Liver (tissue), 9 donors: ENCODE data around the gene CCNG1. TPM values are rescaled to one million over a fixed set of nuclear protein-coding genes. Genes with fewer than 3 reads are reported as not detected.
A peak's percentile ranks its signal among the peaks of the same experiment; 100 is the strongest.

ENCODE experiments used
- DNase-seq: peaks from one replicate; pipeline ENCODE4 v3.0.0-alpha.2; 2017; ENCODE audit warnings: low spot score
- H3K27ac ChIP-seq, 2 donors: one replicate each; pipeline ENCODE4 v1.7.0; 2013; ENCODE audit warnings: inconsistent platforms in 2 of 2, low read length in 2 of 2, control low read depth in 1 of 2, low read depth in 1 of 2, mild to moderate bottlenecking in 1 of 2
- H3K27me3 ChIP-seq, 4 donors: one replicate each; pipeline versions ENCODE4 v1.6.1 to v1.7.0; 2013; ENCODE audit warnings: low read length in 3 of 4, inconsistent platforms in 1 of 4, mild to moderate bottlenecking in 1 of 4, moderate library complexity in 1 of 4; ENCODE audit not compliant: control insufficient read depth in 4 of 4, insufficient read depth in 4 of 4
- H3K36me3 ChIP-seq, 4 donors: one replicate each; pipeline versions ENCODE4 v1.6.1 to v1.7.0; 2013; ENCODE audit warnings: low read length in 3 of 4, mild to moderate bottlenecking in 3 of 4, low read depth in 1 of 4, moderate library complexity in 1 of 4; ENCODE audit not compliant: control insufficient read depth in 4 of 4, insufficient read depth in 3 of 4
- H3K4me1 ChIP-seq, 4 donors: one replicate each; pipeline versions ENCODE4 v1.6.1 to v1.7.0; 2013; ENCODE audit warnings: low read length in 3 of 4, mild to moderate bottlenecking in 3 of 4, moderate library complexity in 1 of 4; ENCODE audit not compliant: control insufficient read depth in 4 of 4, insufficient read depth in 4 of 4
- H3K4me3 ChIP-seq, 3 donors: one replicate each; pipeline versions ENCODE4 v1.6.1 to v1.7.0; 2013; ENCODE audit warnings: low read length in 3 of 3, control low read depth in 1 of 3, low read depth in 1 of 3, mild to moderate bottlenecking in 1 of 3
- H3K9ac ChIP-seq, 2 donors: one replicate each; pipeline ENCODE4 v1.7.0; 2013; ENCODE audit warnings: low read length in 2 of 2, mild to moderate bottlenecking in 2 of 2, moderate library complexity in 2 of 2, control low read depth in 1 of 2, low read depth in 1 of 2
- H3K9me3 ChIP-seq, 4 donors: one replicate each; pipeline versions ENCODE4 v1.6.1 to v1.7.0; 2013; ENCODE audit warnings: low read length in 3 of 4; ENCODE audit not compliant: control insufficient read depth in 4 of 4
- ATF3 ChIP-seq: IDR thresholded peaks from 2 replicates; pipeline ENCODE4 v1.6.1; 2016; ENCODE audit warnings: antibody characterized with exemption
- EGR1 ChIP-seq, 2 donors: IDR thresholded peaks; 2 replicates each; pipeline ENCODE4 v1.6.1; 2016 to 2018; ENCODE audit warnings: antibody characterized with exemption in 2 of 2, low read depth in 2 of 2
- FOXA1 ChIP-seq: IDR thresholded peaks from 2 replicates; pipeline ENCODE4 v1.6.1; 2016; ENCODE audit warnings: antibody characterized with exemption
- GABPA ChIP-seq, 2 donors: IDR thresholded peaks in 1 of 2; conservative IDR thresholded peaks in 1 of 2; 2 replicates each; pipeline ENCODE4 v1.6.1; 2016; ENCODE audit warnings: antibody characterized with exemption in 2 of 2, mild to moderate bottlenecking in 1 of 2, moderate library complexity in 1 of 2
- HNF4A ChIP-seq, 2 donors: conservative IDR thresholded peaks; 2 replicates each; pipeline ENCODE4 v1.6.1; 2016; ENCODE audit warnings: antibody characterized with exemption in 2 of 2, mild to moderate bottlenecking in 2 of 2
- HNF4G ChIP-seq: IDR thresholded peaks from 2 replicates; pipeline ENCODE4 v1.6.1; 2016; ENCODE audit warnings: antibody characterized with exemption
- JUND ChIP-seq, 2 donors: IDR thresholded peaks; 2 replicates each; pipeline ENCODE4 v1.6.1; 2016; ENCODE audit warnings: antibody characterized with exemption in 2 of 2
- NR2F2 ChIP-seq: IDR thresholded peaks from 2 replicates; pipeline ENCODE4 v1.6.1; 2016; ENCODE audit warnings: antibody characterized with exemption
- RXRA ChIP-seq, 2 donors: IDR thresholded peaks; 2 replicates each; pipeline ENCODE4 v1.6.1; 2017 to 2018; ENCODE audit warnings: antibody characterized with exemption in 2 of 2, mild to moderate bottlenecking in 1 of 2
- SP1 ChIP-seq: IDR thresholded peaks from 2 replicates; pipeline ENCODE4 v1.6.1; 2018; ENCODE audit warnings: antibody characterized with exemption, mild to moderate bottlenecking
- TAF1 ChIP-seq: conservative IDR thresholded peaks from 2 replicates; pipeline ENCODE4 v1.6.1; 2016; ENCODE audit warnings: antibody characterized with exemption, mild to moderate bottlenecking
- ZBTB33 ChIP-seq: IDR thresholded peaks from 2 replicates; pipeline ENCODE4 v1.6.1; 2016; ENCODE audit warnings: antibody characterized with exemption
- WGBS: extraction: QIAGEN DNeasy Blood & Tissue Kit; methylation state at CpG from one replicate; pipeline ENCODE4 v1.1.7; 2013; 5-methylcytosine and 5-hydroxymethylcytosine counted together
- polyA plus RNA-seq, 2 donors: library from polyadenylated mRNA; stranded (reverse) in 1 of 2; unstranded in 1 of 2; fragments of 200-250 nt in 1 of 2; fragments of >200 nt in 1 of 2; fragmentation: Nextera tagmentation in 1 of 2; extraction: Ambion mirVana in 1 of 2; gene quantifications; one replicate each; pipeline versions ENCODE4 v1.2.1 to v1.2.3, GENCODE V29; 2013 to 2015
- total RNA-seq, 2 donors: library from RNA; depleted of rRNA; stranded (reverse); fragments of >200 nt; gene quantifications; one replicate each; pipeline ENCODE4 v1.2.3, GENCODE V29; 2014
- TF ChIP-seq, protein P1 (sequence below): fragments of 150-350 bp; IDR thresholded peaks from 2 replicates; pipeline ENCODE4 v1.5.1; 2017; ENCODE audit warnings: improper control_type of control experiment, low read depth, low read length; ENCODE audit not compliant: missing input control
- TF ChIP-seq, protein P2 (sequence below): IDR thresholded peaks from 2 replicates; pipeline ENCODE4 v1.6.1; 2016; ENCODE audit warnings: antibody characterized with exemption
- TF ChIP-seq, protein P3 (sequence below): IDR thresholded peaks from 2 replicates; pipeline ENCODE4 v1.6.1; 2016; ENCODE audit warnings: antibody characterized with exemption, mild to moderate bottlenecking
- donor health status: healthy.
- donor health status: healthy.
- donor health status: healthy.
- donor health status: healthy.
- donor health status: healthy.

CCNG1 gene
- total and polyA plus RNA-seq, 4 donors, result 30.9 to 93.7 (median 74.1) TPM

DNA sequence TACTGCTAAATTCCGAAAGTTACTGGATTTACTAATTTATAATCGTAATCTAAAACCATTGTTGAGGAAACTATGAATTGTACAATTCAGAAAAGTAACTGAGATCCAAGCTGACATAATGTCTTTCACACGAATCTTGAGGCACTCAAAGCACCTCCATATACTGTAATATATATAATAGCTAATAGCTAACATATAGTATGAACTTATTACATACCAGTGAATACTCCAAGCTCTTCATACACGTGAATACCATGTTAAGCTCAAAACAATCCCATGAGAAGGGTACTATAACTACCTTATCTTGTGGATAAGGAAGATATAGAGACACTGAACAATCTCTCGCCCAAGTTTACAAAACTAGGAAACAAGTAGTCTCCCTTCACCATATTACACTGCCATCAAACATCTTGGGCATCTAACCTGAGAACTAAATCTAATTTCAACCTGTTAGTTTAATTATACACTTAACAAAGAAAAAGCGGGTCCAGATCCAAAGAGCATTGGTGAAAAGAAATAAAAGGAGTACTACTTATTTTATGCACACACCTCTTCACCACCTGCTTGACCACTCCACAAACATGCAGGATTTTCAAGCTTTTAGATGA is 21.5 kb downstream of the CCNG1 start:
- 36% methylated on average over 6 of the region's 6 CpGs for WGBS
- Histone ChIP-seq H3K4me3 (peak overlapping the region in 2 of 3 donors; percentile 55 to 77), H3K9me3 (no peaks in the 10 kb centered on the region), H3K27ac (peak overlapping the region; percentile 95 to 96), H3K27me3 (no peaks in the 10 kb centered on the region), H3K36me3 (peaks cover 0 to 10% (median 2%) of the 10 kb centered on the region in 4 donors), H3K4me1 (peaks cover 11 to 30% (median 24%) of the 10 kb centered on the region in 4 donors), H3K9ac (peak overlapping the region; percentile 70 to 98)
- no peak for TF ChIP-seq FOXA1
- no peak for TF ChIP-seq TAF1
- TF ChIP-seq EGR1 (IDR thresholded peaks at IDR 0.05; ENCODE audit: low read depth in 2 of 2), result no peak
- TF ChIP-seq RXRA (IDR thresholded peaks at IDR 0.05), result no peak
- no peak for TF ChIP-seq SP1
- TF ChIP-seq GABPA (IDR thresholded peaks at IDR 0.05 in 1 of 2, conservative IDR thresholded peaks at IDR 0.05 in 1 of 2), result no peak
- TF ChIP-seq, protein P1, sequence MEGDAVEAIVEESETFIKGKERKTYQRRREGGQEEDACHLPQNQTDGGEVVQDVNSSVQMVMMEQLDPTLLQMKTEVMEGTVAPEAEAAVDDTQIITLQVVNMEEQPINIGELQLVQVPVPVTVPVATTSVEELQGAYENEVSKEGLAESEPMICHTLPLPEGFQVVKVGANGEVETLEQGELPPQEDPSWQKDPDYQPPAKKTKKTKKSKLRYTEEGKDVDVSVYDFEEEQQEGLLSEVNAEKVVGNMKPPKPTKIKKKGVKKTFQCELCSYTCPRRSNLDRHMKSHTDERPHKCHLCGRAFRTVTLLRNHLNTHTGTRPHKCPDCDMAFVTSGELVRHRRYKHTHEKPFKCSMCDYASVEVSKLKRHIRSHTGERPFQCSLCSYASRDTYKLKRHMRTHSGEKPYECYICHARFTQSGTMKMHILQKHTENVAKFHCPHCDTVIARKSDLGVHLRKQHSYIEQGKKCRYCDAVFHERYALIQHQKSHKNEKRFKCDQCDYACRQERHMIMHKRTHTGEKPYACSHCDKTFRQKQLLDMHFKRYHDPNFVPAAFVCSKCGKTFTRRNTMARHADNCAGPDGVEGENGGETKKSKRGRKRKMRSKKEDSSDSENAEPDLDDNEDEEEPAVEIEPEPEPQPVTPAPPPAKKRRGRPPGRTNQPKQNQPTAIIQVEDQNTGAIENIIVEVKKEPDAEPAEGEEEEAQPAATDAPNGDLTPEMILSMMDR, result no peak
- no peak for DNase-seq

DNA sequence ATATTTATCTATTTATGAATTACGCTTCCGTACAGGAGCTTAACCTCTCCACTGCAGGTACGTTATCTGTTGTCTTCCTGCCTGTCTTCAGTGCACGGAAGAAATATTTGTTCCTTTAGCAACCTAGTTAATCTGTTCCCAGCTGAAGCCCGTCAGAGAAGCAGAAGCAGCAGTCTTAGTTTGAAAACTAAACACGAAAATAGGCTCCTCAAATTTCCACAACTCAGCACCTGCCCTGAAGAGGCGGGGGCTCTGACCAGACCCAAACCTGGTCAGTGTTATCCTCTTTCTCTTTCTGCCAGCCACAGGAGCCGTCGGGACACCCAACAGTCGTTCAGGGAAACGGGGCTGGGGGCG is 22.0 kb downstream of the CCNG1 start:
- DNase-seq, result no peak
- Histone ChIP-seq H3K36me3 (peaks cover 0 to 8% (median 2%) of the 10 kb centered on the region in 4 donors), H3K4me1 (peaks cover 11 to 30% (median 24%) of the 10 kb centered on the region in 4 donors), H3K9me3 (no peaks in the 10 kb centered on the region), H3K9ac (peak overlapping the region; percentile 70 to 98), H3K27me3 (no peaks in the 10 kb centered on the region), H3K4me3 (peak overlapping the region; percentile 55 to 77 (median 61)), H3K27ac (peak overlapping the region; percentile 95 to 96)
- under 1% methylated on average over 12 of the region's 12 CpGs for WGBS
- TF ChIP-seq, protein P1, result no peak
- TF ChIP-seq TAF1, result peak; percentile 34

GRCh38 chr5:163459819-163460561 is 22.6 kb downstream of the CCNG1 start, which contains the start of gene NUDCD2:
Gene NUDCD2, minus strand, starts transcription at chr5:163460102. Its CDS starts 52 bp downstream, at chr5:163460050.
- peak within 1 kb of the TSS; percentile 95 to 96 for H3K27ac ChIP-seq
- no peaks in the 10 kb centered on the region for H3K9me3 ChIP-seq
- no peaks in the 10 kb centered on the region for H3K27me3 ChIP-seq
- H3K36me3 ChIP-seq, result peaks cover 0 to 4% (median 0%) of the 10 kb centered on the region in 4 donors
- H3K4me3 ChIP-seq, result peak within 1 kb of the TSS; percentile 68 to 77 (median 71)
- H3K9ac ChIP-seq, result peak within 1 kb of the TSS; percentile 70 to 98
- DNase-seq, result peak; percentile 93
- peaks cover 11 to 30% (median 24%) of the 10 kb centered on the region in 4 donors for H3K4me1 ChIP-seq
- under 1% methylated on average over 59 of the region's 59 CpGs for WGBS
- TF ChIP-seq, protein P2, sequence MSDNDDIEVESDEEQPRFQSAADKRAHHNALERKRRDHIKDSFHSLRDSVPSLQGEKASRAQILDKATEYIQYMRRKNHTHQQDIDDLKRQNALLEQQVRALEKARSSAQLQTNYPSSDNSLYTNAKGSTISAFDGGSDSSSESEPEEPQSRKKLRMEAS, result peak; percentile 64
- peak; percentile 2 for TF ChIP-seq TAF1
- TF ChIP-seq RXRA (IDR thresholded peaks at IDR 0.05), result peak in 1 of 2 donors; percentile 30
- TF ChIP-seq, protein P3, sequence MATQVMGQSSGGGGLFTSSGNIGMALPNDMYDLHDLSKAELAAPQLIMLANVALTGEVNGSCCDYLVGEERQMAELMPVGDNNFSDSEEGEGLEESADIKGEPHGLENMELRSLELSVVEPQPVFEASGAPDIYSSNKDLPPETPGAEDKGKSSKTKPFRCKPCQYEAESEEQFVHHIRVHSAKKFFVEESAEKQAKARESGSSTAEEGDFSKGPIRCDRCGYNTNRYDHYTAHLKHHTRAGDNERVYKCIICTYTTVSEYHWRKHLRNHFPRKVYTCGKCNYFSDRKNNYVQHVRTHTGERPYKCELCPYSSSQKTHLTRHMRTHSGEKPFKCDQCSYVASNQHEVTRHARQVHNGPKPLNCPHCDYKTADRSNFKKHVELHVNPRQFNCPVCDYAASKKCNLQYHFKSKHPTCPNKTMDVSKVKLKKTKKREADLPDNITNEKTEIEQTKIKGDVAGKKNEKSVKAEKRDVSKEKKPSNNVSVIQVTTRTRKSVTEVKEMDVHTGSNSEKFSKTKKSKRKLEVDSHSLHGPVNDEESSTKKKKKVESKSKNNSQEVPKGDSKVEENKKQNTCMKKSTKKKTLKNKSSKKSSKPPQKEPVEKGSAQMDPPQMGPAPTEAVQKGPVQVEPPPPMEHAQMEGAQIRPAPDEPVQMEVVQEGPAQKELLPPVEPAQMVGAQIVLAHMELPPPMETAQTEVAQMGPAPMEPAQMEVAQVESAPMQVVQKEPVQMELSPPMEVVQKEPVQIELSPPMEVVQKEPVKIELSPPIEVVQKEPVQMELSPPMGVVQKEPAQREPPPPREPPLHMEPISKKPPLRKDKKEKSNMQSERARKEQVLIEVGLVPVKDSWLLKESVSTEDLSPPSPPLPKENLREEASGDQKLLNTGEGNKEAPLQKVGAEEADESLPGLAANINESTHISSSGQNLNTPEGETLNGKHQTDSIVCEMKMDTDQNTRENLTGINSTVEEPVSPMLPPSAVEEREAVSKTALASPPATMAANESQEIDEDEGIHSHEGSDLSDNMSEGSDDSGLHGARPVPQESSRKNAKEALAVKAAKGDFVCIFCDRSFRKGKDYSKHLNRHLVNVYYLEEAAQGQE, result peak; percentile 53
- TF ChIP-seq NR2F2, result no peak
- TF ChIP-seq HNF4A (conservative IDR thresholded peaks at IDR 0.05), result peak in 1 of 2 donors; percentile 16
- TF ChIP-seq GABPA (IDR thresholded peaks at IDR 0.05 in 1 of 2, conservative IDR thresholded peaks at IDR 0.05 in 1 of 2), result peak in 1 of 2 donors; percentile 50
- no peak for TF ChIP-seq JUND (IDR thresholded peaks at IDR 0.05)
- TF ChIP-seq EGR1 (IDR thresholded peaks at IDR 0.05; ENCODE audit: low read depth in 2 of 2), result peak in 1 of 2 donors; percentile 30
- TF ChIP-seq HNF4G, result no peak
- TF ChIP-seq ATF3, result no peak
- TF ChIP-seq FOXA1, result no peak
- TF ChIP-seq ZBTB33, result no peak
